ENCODE measurements around the gene TMBIM4. TPM values are rescaled to one million over a fixed set of nuclear protein-coding genes. Genes with fewer than 3 reads are reported as not detected.

TMBIM4 gene
- total RNA-seq, 1 experiment from 2014 or later, result 36.3 TPM

- ChIA-PET POLR2A (ENCODE audit: unreplicated experiment) (no interaction called here), CTCF (no interaction called here)
- peak overlapping the region; percentile 10; the same call in 1 of the 2 replicates for H2AFZ ChIP-seq (ENCODE audit: low read length)
- H3K4me3 ChIP-seq (ENCODE audit: low read length), result no peak overlapping the region
- no peaks in the 10 kb centered on the region for H3K36me3 ChIP-seq (ENCODE audit: low read depth, low read length)
- intact Hi-C loops (cut with micrococcal nuclease), result no loop called here
- no TSS peak for BruUV-seq (replicated peaks)
- H3K9me2 ChIP-seq (replicated peaks; ENCODE audit: low read length), result no peaks in the 10 kb centered on the region
- peaks cover 18% of the 10 kb centered on the region for H3K4me1 ChIP-seq (ENCODE audit: insufficient read depth, low read length)
- no peaks in the 10 kb centered on the region for H3K27me3 ChIP-seq (ENCODE audit: low read length)
- H4K20me1 ChIP-seq (ENCODE audit: low read length), result no peaks in the 10 kb centered on the region
- DNase-seq, result no peak
- H3K4me2 ChIP-seq (ENCODE audit: low read length), result no peak overlapping the region
- no peak overlapping the region for H3K27ac ChIP-seq (ENCODE audit: low read length)
- TF ChIP-seq EZH2 (IDR thresholded peaks at IDR 0.05; ENCODE audit: low read length, unreplicated experiment) (no peak), EZH2phosphoT487 (IDR thresholded peaks at IDR 0.05; ENCODE audit: borderline replicate concordance, low read length) (no peak)
- TF ChIP-seq, protein P1, sequence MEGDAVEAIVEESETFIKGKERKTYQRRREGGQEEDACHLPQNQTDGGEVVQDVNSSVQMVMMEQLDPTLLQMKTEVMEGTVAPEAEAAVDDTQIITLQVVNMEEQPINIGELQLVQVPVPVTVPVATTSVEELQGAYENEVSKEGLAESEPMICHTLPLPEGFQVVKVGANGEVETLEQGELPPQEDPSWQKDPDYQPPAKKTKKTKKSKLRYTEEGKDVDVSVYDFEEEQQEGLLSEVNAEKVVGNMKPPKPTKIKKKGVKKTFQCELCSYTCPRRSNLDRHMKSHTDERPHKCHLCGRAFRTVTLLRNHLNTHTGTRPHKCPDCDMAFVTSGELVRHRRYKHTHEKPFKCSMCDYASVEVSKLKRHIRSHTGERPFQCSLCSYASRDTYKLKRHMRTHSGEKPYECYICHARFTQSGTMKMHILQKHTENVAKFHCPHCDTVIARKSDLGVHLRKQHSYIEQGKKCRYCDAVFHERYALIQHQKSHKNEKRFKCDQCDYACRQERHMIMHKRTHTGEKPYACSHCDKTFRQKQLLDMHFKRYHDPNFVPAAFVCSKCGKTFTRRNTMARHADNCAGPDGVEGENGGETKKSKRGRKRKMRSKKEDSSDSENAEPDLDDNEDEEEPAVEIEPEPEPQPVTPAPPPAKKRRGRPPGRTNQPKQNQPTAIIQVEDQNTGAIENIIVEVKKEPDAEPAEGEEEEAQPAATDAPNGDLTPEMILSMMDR (conservative IDR thresholded peaks at IDR 0.05; ENCODE audit: low read depth, low read length), result no peak
- ATAC-seq, result no peak
- no peaks in the 10 kb centered on the region for H3K79me2 ChIP-seq (ENCODE audit: low read length)
- no peaks in the 10 kb centered on the region for H3K9me3 ChIP-seq (ENCODE audit: low read length)
- no peaks in the 10 kb centered on the region for H3F3A ChIP-seq (ENCODE audit: low read length, unreplicated experiment)
- no peak overlapping the region for H3K9ac ChIP-seq (ENCODE audit: low read length)
Measured at GRCh38 chr12:66090157-66090556, 79.6 kb downstream of the TMBIM4 start.

GRCh38 chr12:66087365-66087943 lies 82.3 kb downstream of the TMBIM4 start:
- Histone ChIP-seq H3K4me2 (ENCODE audit: low read length) (peak overlapping the region; percentile 44), H2AFZ (ENCODE audit: low read length) (peak overlapping the region; percentile 56; the same call in 1 of the 2 replicates), H3K9ac (ENCODE audit: low read length) (no peak overlapping the region), H3K27me3 (ENCODE audit: low read length) (no peaks in the 10 kb centered on the region), H3K9me3 (ENCODE audit: low read length) (no peaks in the 10 kb centered on the region), H3K79me2 (ENCODE audit: low read length) (no peaks in the 10 kb centered on the region), H3K4me3 (ENCODE audit: low read length) (no peak overlapping the region), H4K20me1 (ENCODE audit: low read length) (no peaks in the 10 kb centered on the region), H3K36me3 (ENCODE audit: low read depth, low read length) (no peaks in the 10 kb centered on the region), H3K9me2 (replicated peaks; ENCODE audit: low read length) (no peaks in the 10 kb centered on the region), H3K4me1 (ENCODE audit: insufficient read depth, low read length) (peaks cover 10% of the 10 kb centered on the region), H3F3A (ENCODE audit: low read length, unreplicated experiment) (no peaks in the 10 kb centered on the region), H3K27ac (ENCODE audit: low read length) (no peak overlapping the region)
- POLR2A ChIA-PET (ENCODE audit: unreplicated experiment), result no interaction called here
- DNase-seq (peak; percentile 84), ATAC-seq (peak; percentile 75)
- TF ChIP-seq, protein P1 (conservative IDR thresholded peaks at IDR 0.05; ENCODE audit: low read depth, low read length), result peak; percentile 89
- TF ChIP-seq EZH2phosphoT487 (IDR thresholded peaks at IDR 0.05; ENCODE audit: borderline replicate concordance, low read length), result no peak
- no peak for TF ChIP-seq EZH2 (IDR thresholded peaks at IDR 0.05; ENCODE audit: low read length, unreplicated experiment)
- CTCF ChIA-PET, result interaction anchor here (0.7 to 1.0 kb wide), 3 partner anchors 51 to 323 kb away, joined by 4 to 8 read pairs (median 6); no protein-coding TSS in a partner anchor
- no TSS peak for BruUV-seq (replicated peaks)
- intact Hi-C loops (cut with micrococcal nuclease), result loop anchor here (1.0 to 5.0 kb wide), 3 partner anchors 105 to 780 kb away; no protein-coding TSS in a partner anchor

DNA sequence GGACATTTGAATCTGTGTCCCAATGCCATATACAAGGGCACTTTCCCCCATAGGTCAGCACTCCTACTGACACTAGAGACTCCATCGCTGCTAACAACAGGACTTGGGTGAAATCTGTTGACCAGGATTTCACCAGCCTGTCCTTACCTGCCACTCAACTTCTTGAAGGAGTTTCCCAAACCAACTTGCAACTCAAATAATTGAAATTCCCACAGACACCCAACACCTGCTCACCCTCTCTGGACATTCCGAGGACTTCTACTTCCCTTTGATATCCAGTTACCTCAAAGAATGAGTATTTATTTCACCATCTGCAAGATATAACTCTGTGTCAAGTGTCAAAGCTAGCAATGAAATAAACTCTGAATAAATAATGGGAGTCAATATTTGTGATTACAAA lies 83.8 kb downstream of the TMBIM4 start:
- H3K9me3 ChIP-seq (ENCODE audit: low read length), result no peaks in the 10 kb centered on the region
- H3K4me1 ChIP-seq (ENCODE audit: insufficient read depth, low read length), result peaks cover 7% of the 10 kb centered on the region
- H3K4me3 ChIP-seq (ENCODE audit: low read length), result no peak overlapping the region
- no peak overlapping the region for H3K27ac ChIP-seq (ENCODE audit: low read length)
- H3K4me2 ChIP-seq (ENCODE audit: low read length), result no peak overlapping the region
- ChIA-PET CTCF (no interaction called here), POLR2A (ENCODE audit: unreplicated experiment) (no interaction called here)
- DNase-seq (no peak), ATAC-seq (no peak)
- H3F3A ChIP-seq (ENCODE audit: low read length, unreplicated experiment), result no peaks in the 10 kb centered on the region
- H4K20me1 ChIP-seq (ENCODE audit: low read length), result no peaks in the 10 kb centered on the region
- no peak overlapping the region for H3K9ac ChIP-seq (ENCODE audit: low read length)
- H3K36me3 ChIP-seq (ENCODE audit: low read depth, low read length), result no peaks in the 10 kb centered on the region
- no peak overlapping the region for H2AFZ ChIP-seq (ENCODE audit: low read length)
- no peaks in the 10 kb centered on the region for H3K27me3 ChIP-seq (ENCODE audit: low read length)
- H3K9me2 ChIP-seq (replicated peaks; ENCODE audit: low read length), result no peaks in the 10 kb centered on the region
- no peak for TF ChIP-seq EZH2phosphoT487 (IDR thresholded peaks at IDR 0.05; ENCODE audit: borderline replicate concordance, low read length)
- no peaks in the 10 kb centered on the region for H3K79me2 ChIP-seq (ENCODE audit: low read length)
- intact Hi-C loops (cut with micrococcal nuclease), result loop anchor here (5.0 kb wide), 1 partner anchor 104 kb away; no protein-coding TSS in a partner anchor
- no TSS peak for BruUV-seq (replicated peaks)

Other genes starting within 250 kb of the TMBIM4 start
- 11.2 and 16.5 TPM in 2 replicates for gene LLPH, start 39.2 kb downstream of the TMBIM4 start, total RNA-seq (2014; rRNA removed)
- not detected in 2 replicates for gene IRAK3, start 19.2 kb upstream of the TMBIM4 start, total RNA-seq (2014; rRNA removed)
- 2.1 and 2.7 TPM in 2 replicates for gene HELB, start 132.5 kb upstream of the TMBIM4 start, total RNA-seq (2014; rRNA removed)

Data from PC-3 (cell line).